NB4 (cell line): ENCODE data around the gene CTNND2.

Experiments
- DNase-seq: peaks from one replicate; pipeline ENCODE4 v3.0.0; 2010; ENCODE audit warnings: low read depth
- H3K4me3 ChIP-seq: one replicate; pipeline ENCODE4 v1.5.1; 2011; ENCODE audit warnings: mild to moderate bottlenecking, low read depth, low read length, moderate library complexity
- CTCF ChIP-seq: IDR thresholded peaks from one replicate; pipeline ENCODE4 v1.5.1; 2012; ENCODE audit warnings: low read depth, low read length
- MAX ChIP-seq: IDR thresholded peaks from 2 replicates; pipeline ENCODE4 v1.6.1; 2011; ENCODE audit warnings: low read depth, low read length
- MYC ChIP-seq: IDR thresholded peaks from 2 replicates; pipeline ENCODE4 v1.6.1; 2011; ENCODE audit warnings: low read depth, low read length
- POLR2A ChIP-seq: IDR thresholded peaks from 2 replicates; pipeline ENCODE4 v1.6.1; 2011; ENCODE audit warnings: mild to moderate bottlenecking; ENCODE audit not compliant: insufficient read length; ENCODE audit errors: extremely low read depth

The CTNND2 gene

GRCh38 chr5:10982626-10983025, 921.6 kb downstream of the CTNND2 start:
- no peak overlapping the region for H3K4me3 ChIP-seq
- DNase-seq = no peak
- TF ChIP-seq CTCF = no peak
- TF ChIP-seq MAX = no peak
- TF ChIP-seq MYC = no peak
- TF ChIP-seq POLR2A = no peak

GRCh38 chr5:10981932-10982331, 922.3 kb downstream of the CTNND2 start:
- H3K4me3 ChIP-seq = no peak overlapping the region
- DNase-seq = no peak

GRCh38 chr5:10977011-10977410, 927.2 kb downstream of the CTNND2 start:
- peak; percentile 62 for DNase-seq
- TF ChIP-seq POLR2A (no peak), MAX (no peak), CTCF (no peak), MYC (no peak)
- no peak overlapping the region for H3K4me3 ChIP-seq

More at GRCh38 chr5:10981932-10982331, 922.3 kb downstream of the CTNND2 start:
- TF ChIP-seq POLR2A = no peak
- TF ChIP-seq MAX = no peak
- TF ChIP-seq CTCF = no peak
- TF ChIP-seq MYC = no peak

- H3K4me3 ChIP-seq = no peak overlapping the region
- TF ChIP-seq POLR2A (no peak), CTCF (no peak), MYC (no peak), MAX (no peak)
- DNase-seq = peak; percentile 17
These were observed 928.3 kb downstream of the CTNND2 start for GRCh38 chr5:10975945-10976344.

GRCh38 chr5:10974850-10975249, 929.4 kb downstream of the CTNND2 start:
- TF ChIP-seq POLR2A = no peak
- no peak for TF ChIP-seq MYC
- TF ChIP-seq CTCF = no peak
- TF ChIP-seq MAX = no peak
- DNase-seq = no peak
- H3K4me3 ChIP-seq = no peak overlapping the region

GRCh38 chr5:10973316-10973715, 930.9 kb downstream of the CTNND2 start:
- DNase-seq = no peak
- H3K4me3 ChIP-seq = no peak overlapping the region
- TF ChIP-seq MAX = no peak
- no peak for TF ChIP-seq MYC
- no peak for TF ChIP-seq POLR2A
